ENCODE measurements around the gene AOX1.

The AOX1 gene

GRCh38 chr2:200578778-200579177 is 7.0 kb upstream of the AOX1 start:
- no peak for DNase-seq (ENCODE audit: insufficient read length, low spot score)
- FAIRE-seq = no peak
- TF ChIP-seq CTCF (IDR thresholded peaks at IDR 0.05; ENCODE audit: insufficient read depth, missing control alignments) = no peak

- TF ChIP-seq CTCF (IDR thresholded peaks at IDR 0.05; ENCODE audit: insufficient read depth, missing control alignments) = no peak
- DNase-seq (ENCODE audit: insufficient read length, low spot score) (no peak), FAIRE-seq (no peak)
Measured at GRCh38 chr2:200584639-200585038, 1.2 kb upstream of the AOX1 start.

- no peak for TF ChIP-seq CTCF (IDR thresholded peaks at IDR 0.05; ENCODE audit: insufficient read depth, missing control alignments)
- DNase-seq (ENCODE audit: insufficient read length, low spot score) = no peak
- FAIRE-seq = no peak
Measured at GRCh38 chr2:200585340-200585729, 479 bp upstream of the AOX1 start.

- TF ChIP-seq CTCF (IDR thresholded peaks at IDR 0.05; ENCODE audit: insufficient read depth, missing control alignments) = no peak
- FAIRE-seq = no peak
- DNase-seq (ENCODE audit: insufficient read length, low spot score) = no peak
Measured at GRCh38 chr2:200586644-200586975, 796 bp downstream of the AOX1 start.

GRCh38 chr2:200587007-200587616 is 1.3 kb downstream of the AOX1 start:
- no peak for DNase-seq (ENCODE audit: insufficient read length, low spot score)
- TF ChIP-seq CTCF (IDR thresholded peaks at IDR 0.05; ENCODE audit: insufficient read depth, missing control alignments) = no peak
- FAIRE-seq = no peak

GRCh38 chr2:200588076-200588678 is 2.4 kb downstream of the AOX1 start:
- TF ChIP-seq CTCF (IDR thresholded peaks at IDR 0.05; ENCODE audit: insufficient read depth, missing control alignments) = no peak
- no peak for DNase-seq (ENCODE audit: insufficient read length, low spot score)
- FAIRE-seq = no peak

GRCh38 chr2:200590090-200590489 is 4.3 kb downstream of the AOX1 start:
- TF ChIP-seq CTCF (IDR thresholded peaks at IDR 0.05; ENCODE audit: insufficient read depth, missing control alignments) = no peak
- FAIRE-seq (no peak), DNase-seq (ENCODE audit: insufficient read length, low spot score) (no peak)

All from D721Med (cell line).